Measurements from ENCODE around the gene OSTM1.
A peak's percentile ranks its signal among the peaks of the same experiment; 100 is the strongest.

GRCh38 chr6:108113557-108114519 lies 39.3 kb upstream of the OSTM1 start:
- TF ChIP-seq TEAD4 (IDR thresholded peaks at IDR 0.05; ENCODE audit: low read depth, low read length) (peak; percentile 55; the same call in 1 of the 2 replicates), CTCF (IDR thresholded peaks at IDR 0.05; ENCODE audit: control extremely low read depth in 1 of 3, insufficient read depth in 1 of 3, low read depth in 1 of 3, low read length in 3 of 3) (peak in 2 of 3 experiments; percentile 45 to 61; a peak in 3 of 4 replicates), POLR2AphosphoS5 (IDR thresholded peaks at IDR 0.05; ENCODE audit: low read depth, low read length) (no peak), TAF1 (IDR thresholded peaks at IDR 0.05; ENCODE audit: low read depth, low read length) (no peak), NANOG (IDR thresholded peaks at IDR 0.05; ENCODE audit: insufficient read depth, low read depth, low read length, poor library complexity, severe bottlenecking) (no peak), SP1 (IDR thresholded peaks at IDR 0.05; ENCODE audit: low read depth, low read length) (no peak), USF2 (IDR thresholded peaks at IDR 0.05; ENCODE audit: low read length) (no peak), EP300 (IDR thresholded peaks at IDR 0.05; ENCODE audit: borderline replicate concordance in 1 of 2, low read depth in 2 of 2, low read length in 2 of 2) (no peak), KDM1A (IDR thresholded peaks at IDR 0.05; ENCODE audit: borderline replicate concordance, low read length) (no peak), SP2 (IDR thresholded peaks at IDR 0.05; ENCODE audit: low read length) (no peak)
